H9 (cell line): ENCODE results near the gene ZC3H8. TPM values are rescaled to one million over a fixed set of nuclear protein-coding genes. Genes with fewer than 3 reads are reported as not detected.

Experiments used
- DNase-seq: peaks from one replicate; pipeline ENCODE4 v3.0.0-alpha.2; 2017
- H2AFZ ChIP-seq: one replicate; pipeline ENCODE4 v1.6.1; 2013; ENCODE audit warnings: mild to moderate bottlenecking, low read length, control low read depth, moderate library complexity
- H2AK5ac ChIP-seq: 2 replicates; pipeline ENCODE4 v1.6.1; 2013; ENCODE audit warnings: low read length, control low read depth, mixed read lengths; ENCODE audit not compliant: insufficient read length
- H2BK120ac ChIP-seq: one replicate; pipeline ENCODE4 v1.6.1; 2013; ENCODE audit warnings: low read depth, mild to moderate bottlenecking, low read length, control low read depth, inconsistent platforms; ENCODE audit not compliant: poor library complexity, severe bottlenecking
- H2BK12ac ChIP-seq: 2 replicates; pipeline ENCODE4 v1.6.1; 2013; ENCODE audit warnings: low read length, control low read depth, mixed read lengths, low read depth; ENCODE audit not compliant: insufficient read length
- H2BK15ac ChIP-seq: 2 replicates; pipeline ENCODE4 v1.6.1; 2013; ENCODE audit warnings: low read depth, low read length, control low read depth
- H2BK20ac ChIP-seq: one replicate; pipeline ENCODE4 v1.6.1; 2013; ENCODE audit warnings: low read depth, mild to moderate bottlenecking, low read length, control low read depth, inconsistent platforms; ENCODE audit not compliant: poor library complexity, severe bottlenecking
- H2BK5ac ChIP-seq: 2 replicates; pipeline ENCODE4 v1.6.1; 2013; ENCODE audit warnings: low read length, control low read depth, mixed read lengths; ENCODE audit not compliant: insufficient read length
- H3K14ac ChIP-seq: 2 replicates; pipeline ENCODE4 v1.6.1; 2013; ENCODE audit warnings: low read length, control low read depth; ENCODE audit not compliant: insufficient read depth
- H3K18ac ChIP-seq: 2 replicates; pipeline ENCODE4 v1.6.1; 2013; ENCODE audit warnings: low read depth, mild to moderate bottlenecking, mixed read lengths, low read length, control low read depth; ENCODE audit not compliant: insufficient read length
- H3K23ac ChIP-seq: 2 replicates; pipeline ENCODE4 v1.6.1; 2013; ENCODE audit warnings: low read length, control low read depth, mixed read lengths, low read depth; ENCODE audit not compliant: insufficient read length
- H3K23me2 ChIP-seq: 2 replicates; pipeline ENCODE4 v1.6.1; 2013; ENCODE audit warnings: low read depth, mild to moderate bottlenecking, mixed read lengths, low read length, control low read depth; ENCODE audit not compliant: insufficient read length, poor library complexity, severe bottlenecking
- H3K27ac ChIP-seq: 2 replicates; pipeline ENCODE4 v1.5.1; 2013; ENCODE audit warnings: low read length, control low read depth, mixed read lengths, low read depth; ENCODE audit not compliant: insufficient read length
- H3K27me3 ChIP-seq: 2 replicates; pipeline ENCODE4 v1.6.1; 2013; ENCODE audit warnings: low read length, control low read depth, inconsistent platforms; ENCODE audit not compliant: insufficient read depth
- H3K4ac ChIP-seq: 2 replicates; pipeline ENCODE4 v1.6.1; 2013; ENCODE audit warnings: low read depth, mild to moderate bottlenecking, control low read depth, inconsistent platforms, low read length, moderate library complexity
- H3K4me1 ChIP-seq: 2 replicates; pipeline ENCODE4 v1.6.1; 2013; ENCODE audit warnings: low read length, control low read depth, inconsistent platforms; ENCODE audit not compliant: insufficient read depth
- H3K4me2 ChIP-seq: 2 replicates; pipeline ENCODE4 v1.6.1; 2013; ENCODE audit warnings: low read length, control low read depth, mixed read lengths; ENCODE audit not compliant: insufficient read length, insufficient read depth
- H3K56ac ChIP-seq: 2 replicates; pipeline ENCODE4 v1.6.1; 2013; ENCODE audit warnings: low read depth, mild to moderate bottlenecking, mixed read lengths, low read length, control low read depth; ENCODE audit not compliant: insufficient read length
- H3K79me1 ChIP-seq: 2 replicates; pipeline ENCODE4 v1.6.1; 2013; ENCODE audit warnings: low read depth, mild to moderate bottlenecking, moderate library complexity, low read length, control low read depth, inconsistent platforms; ENCODE audit not compliant: insufficient read depth, poor library complexity, severe bottlenecking
- H3K79me2 ChIP-seq: 2 replicates; pipeline ENCODE4 v1.6.1; 2013; ENCODE audit warnings: low read length, control low read depth, inconsistent platforms; ENCODE audit not compliant: insufficient read depth
- H3K9ac ChIP-seq: 2 replicates; pipeline ENCODE4 v1.6.1; 2013; ENCODE audit warnings: low read length, control low read depth, mixed read lengths; ENCODE audit not compliant: insufficient read length; ENCODE audit errors: extremely low read depth
- H3K9me3 ChIP-seq: one replicate; pipeline ENCODE4 v1.6.1; 2013; ENCODE audit warnings: low read depth, low read length, inconsistent platforms; ENCODE audit not compliant: control insufficient read depth
- H3T11ph ChIP-seq: one replicate; pipeline ENCODE4 v1.6.1; 2013; ENCODE audit warnings: mild to moderate bottlenecking, low read length, control low read depth, inconsistent platforms
- H4K20me1 ChIP-seq: one replicate; pipeline ENCODE4 v1.6.1; 2013; ENCODE audit not compliant: control insufficient read depth, insufficient read length, insufficient read depth
- H4K5ac ChIP-seq: 2 replicates; pipeline ENCODE4 v1.6.1; 2013; ENCODE audit warnings: low read depth, mild to moderate bottlenecking, mixed read lengths, low read length, control low read depth; ENCODE audit not compliant: insufficient read length
- H4K8ac ChIP-seq: replicated peaks from 2 replicates; pipeline ENCODE4 v1.6.1; 2013; ENCODE audit warnings: low read length, control low read depth, mixed read lengths, low read depth; ENCODE audit not compliant: insufficient read length
- H4K91ac ChIP-seq: 2 replicates; pipeline ENCODE4 v1.6.1; 2013; ENCODE audit warnings: low read depth, mild to moderate bottlenecking, moderate library complexity, mixed read lengths, low read length, control low read depth; ENCODE audit not compliant: insufficient read length
- H3K27ac Mint-ChIP-seq, 3 experiments: 2 replicates in 2 of 3; 3 replicates in 1 of 3; pipeline ENCODE4 v1.8.0; 2020 to 2021; ENCODE audit warnings: mixed read lengths in 3 of 3, mild to moderate bottlenecking in 1 of 3, moderate library complexity in 1 of 3
- H3K27me3 Mint-ChIP-seq: 2 replicates; pipeline ENCODE4 v1.8.0; 2021; ENCODE audit warnings: low read depth, mild to moderate bottlenecking, moderate library complexity, mixed read lengths
- H3K36me3 Mint-ChIP-seq, 3 experiments: 2 replicates in 2 of 3; 3 replicates in 1 of 3; pipeline ENCODE4 v1.8.0; 2020 to 2021; ENCODE audit warnings: low read depth in 3 of 3, mixed read lengths in 3 of 3; ENCODE audit not compliant: insufficient read depth in 1 of 3
- H3K4me1 Mint-ChIP-seq, 2 experiments: 2 replicates each; pipeline ENCODE4 v1.8.0; 2020; ENCODE audit warnings: mixed read lengths in 2 of 2
- H3K4me3 Mint-ChIP-seq, 2 experiments: 2 replicates in 1 of 2; 3 replicates in 1 of 2; pipeline ENCODE4 v1.8.0; 2020 to 2021; ENCODE audit warnings: mild to moderate bottlenecking in 2 of 2, mixed read lengths in 2 of 2, moderate library complexity in 1 of 2
- H3K9me3 Mint-ChIP-seq, 2 experiments: 2 replicates in 1 of 2; 3 replicates in 1 of 2; pipeline ENCODE4 v1.8.0; 2020; ENCODE audit warnings: mild to moderate bottlenecking in 2 of 2, mixed read lengths in 2 of 2, moderate library complexity in 1 of 2
- WGBS: extraction: QIAGEN DNeasy Blood & Tissue Kit; methylation state at CpG from one replicate; pipeline ENCODE4 v1.1.7; 2013; ENCODE audit warnings: missing lambda C conversion rate, low lambda C conversion rate, mixed read lengths; ENCODE audit not compliant: insufficient read length; ENCODE audit errors: extremely low coverage; 5-methylcytosine and 5-hydroxymethylcytosine counted together
- total RNA-seq: library from RNA; stranded (reverse); gene quantifications from 2 replicates; pipeline ENCODE4 v1.2.1, GENCODE V29; 2021
- TF ChIP-seq, protein P1 (sequence below): fragments of 200-600 bp; sonication (generic); conservative IDR thresholded peaks from 3 replicates; pipeline ENCODE4 v1.8.0; 2021; ENCODE audit warnings: antibody characterized with exemption, mild to moderate bottlenecking

The ZC3H8 gene
- total RNA-seq, 1 experiment from 2014 or later, result 6.9 TPM

DNA sequence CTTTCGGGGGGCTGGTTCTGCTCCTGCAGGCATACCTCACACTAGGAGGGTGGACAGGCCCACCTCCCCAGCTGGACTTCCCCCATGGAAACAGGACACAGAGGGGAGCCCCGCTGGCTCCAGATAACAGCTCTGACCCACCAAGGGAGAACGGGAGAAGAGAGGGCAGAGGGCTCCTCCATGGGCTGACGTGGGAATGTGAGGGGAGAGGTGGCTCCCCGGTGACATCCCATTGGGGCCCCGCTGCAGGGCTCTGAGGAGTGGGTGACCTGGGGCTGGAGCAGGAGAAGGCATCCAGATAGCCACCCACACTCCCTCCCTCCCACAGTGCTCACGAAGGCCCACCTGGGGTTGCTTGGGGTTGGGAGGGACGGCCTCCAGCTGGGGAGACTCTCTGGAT lies 70.7 kb downstream of the ZC3H8 start:
- WGBS, result no CpG with 5 or more reads among the region's 8 CpGs

More for the DNA sequence above, 70.7 kb downstream of the ZC3H8 start:
- Histone ChIP-seq H3K23me2 (peaks cover 6% of the 10 kb centered on the region), H4K20me1 (no peaks in the 10 kb centered on the region), H3K9me3 (no peaks in the 10 kb centered on the region), H2BK20ac (no peak overlapping the region), H2BK15ac (no peak overlapping the region), H3K23ac (no peak overlapping the region), H2BK120ac (no peak overlapping the region), H4K5ac (no peak overlapping the region), H3K4ac (no peak overlapping the region), H3K14ac (no peak overlapping the region), H3K18ac (no peak overlapping the region), H3K4me1 (no peaks in the 10 kb centered on the region), H3K79me2 (no peaks in the 10 kb centered on the region), H2AFZ (no peak overlapping the region), H3K9ac (no peak overlapping the region), H3K27ac (no peak overlapping the region), H3T11ph (no peak overlapping the region), H2BK12ac (no peak overlapping the region), H2BK5ac (no peak overlapping the region), H2AK5ac (no peak overlapping the region), H3K56ac (no peak overlapping the region), H4K8ac (no peak overlapping the region), H3K27me3 (no peaks in the 10 kb centered on the region; the same call in 1 of the 2 replicates), H3K79me1 (no peaks in the 10 kb centered on the region), H4K91ac (no peak overlapping the region), H3K4me2 (no peak overlapping the region)
- Mint-ChIP-seq H3K4me1 (0 out of 4 replicates have a peak, but pooled peaks cover 0 to 3% of the 10 kb centered on the region in 2 experiments), H3K4me3 (no peak overlapping the region), H3K27me3 (peaks cover 25% of the 10 kb centered on the region), H3K27ac (no peak overlapping the region), H3K36me3 (peaks cover 0 to 6% (median 0%) of the 10 kb centered on the region in 3 experiments; a peak in 4 of 7 replicates), H3K9me3 (peaks cover 8 to 18% of the 10 kb centered on the region in 2 experiments)
- TF ChIP-seq, protein P1, sequence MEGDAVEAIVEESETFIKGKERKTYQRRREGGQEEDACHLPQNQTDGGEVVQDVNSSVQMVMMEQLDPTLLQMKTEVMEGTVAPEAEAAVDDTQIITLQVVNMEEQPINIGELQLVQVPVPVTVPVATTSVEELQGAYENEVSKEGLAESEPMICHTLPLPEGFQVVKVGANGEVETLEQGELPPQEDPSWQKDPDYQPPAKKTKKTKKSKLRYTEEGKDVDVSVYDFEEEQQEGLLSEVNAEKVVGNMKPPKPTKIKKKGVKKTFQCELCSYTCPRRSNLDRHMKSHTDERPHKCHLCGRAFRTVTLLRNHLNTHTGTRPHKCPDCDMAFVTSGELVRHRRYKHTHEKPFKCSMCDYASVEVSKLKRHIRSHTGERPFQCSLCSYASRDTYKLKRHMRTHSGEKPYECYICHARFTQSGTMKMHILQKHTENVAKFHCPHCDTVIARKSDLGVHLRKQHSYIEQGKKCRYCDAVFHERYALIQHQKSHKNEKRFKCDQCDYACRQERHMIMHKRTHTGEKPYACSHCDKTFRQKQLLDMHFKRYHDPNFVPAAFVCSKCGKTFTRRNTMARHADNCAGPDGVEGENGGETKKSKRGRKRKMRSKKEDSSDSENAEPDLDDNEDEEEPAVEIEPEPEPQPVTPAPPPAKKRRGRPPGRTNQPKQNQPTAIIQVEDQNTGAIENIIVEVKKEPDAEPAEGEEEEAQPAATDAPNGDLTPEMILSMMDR, result no peak
- no peak for DNase-seq
